ENCODE measurements around the gene CDH23.

Gene CDH23

GRCh38 chr10:71636588-71636987 lies 239.9 kb downstream of the CDH23 start:
- no peak overlapping the region for H3K27ac ChIP-seq (ENCODE audit: low read depth, low read length)
- H3K79me2 ChIP-seq (ENCODE audit: control insufficient read depth, low read length): no peaks in the 10 kb centered on the region
- no peak overlapping the region for H3K4me2 ChIP-seq (ENCODE audit: low read length)
- no peaks in the 10 kb centered on the region for H3K36me3 ChIP-seq (ENCODE audit: control insufficient read depth, low read length)
- H4K20me1 ChIP-seq (ENCODE audit: control insufficient read depth, insufficient read depth, low read depth, low read length): no peaks in the 10 kb centered on the region
- no peak overlapping the region for H3K4me3 ChIP-seq (ENCODE audit: low read length)
- no peaks in the 10 kb centered on the region for H3K9me3 ChIP-seq (ENCODE audit: control insufficient read depth, insufficient read depth, low read length)
- H3K27me3 ChIP-seq (ENCODE audit: control insufficient read depth, low read length): peaks cover 2% of the 10 kb centered on the region
- H3K4me1 ChIP-seq (ENCODE audit: control insufficient read depth, low read length): peaks cover 14% of the 10 kb centered on the region
- no peaks in the 10 kb centered on the region for H3K9me2 ChIP-seq (replicated peaks; ENCODE audit: control insufficient read depth, low read length)
- no peaks in the 10 kb centered on the region for H3F3A ChIP-seq (ENCODE audit: control insufficient read depth, insufficient read depth)
- TF ChIP-seq EZH2phosphoT487 (IDR thresholded peaks at IDR 0.05; ENCODE audit: borderline replicate concordance, low read length) (no peak), CTCF (IDR thresholded peaks at IDR 0.05; ENCODE audit: low read depth, low read length, poor library complexity, severe bottlenecking) (no peak)

- Histone ChIP-seq H3K27me3 (ENCODE audit: control insufficient read depth, low read length) (peaks cover 2% of the 10 kb centered on the region; the same call in 1 of the 2 replicates), H3K9me2 (replicated peaks; ENCODE audit: control insufficient read depth, low read length) (no peaks in the 10 kb centered on the region), H3F3A (ENCODE audit: control insufficient read depth, insufficient read depth) (no peaks in the 10 kb centered on the region), H3K4me3 (ENCODE audit: low read length) (no peak overlapping the region), H3K9me3 (ENCODE audit: control insufficient read depth, insufficient read depth, low read length) (no peaks in the 10 kb centered on the region), H3K27ac (ENCODE audit: low read depth, low read length) (no peak overlapping the region), H3K36me3 (ENCODE audit: control insufficient read depth, low read length) (no peaks in the 10 kb centered on the region), H4K20me1 (ENCODE audit: control insufficient read depth, insufficient read depth, low read depth, low read length) (no peaks in the 10 kb centered on the region), H3K4me2 (ENCODE audit: low read length) (no peak overlapping the region), H3K4me1 (ENCODE audit: control insufficient read depth, low read length) (peaks cover 14% of the 10 kb centered on the region), H3K79me2 (ENCODE audit: control insufficient read depth, low read length) (no peaks in the 10 kb centered on the region)
- TF ChIP-seq CTCF (IDR thresholded peaks at IDR 0.05; ENCODE audit: low read depth, low read length, poor library complexity, severe bottlenecking) (no peak), EZH2phosphoT487 (IDR thresholded peaks at IDR 0.05; ENCODE audit: borderline replicate concordance, low read length) (no peak)
Observed at GRCh38 chr10:71637305-71637704, 240.6 kb downstream of the CDH23 start.

DNA sequence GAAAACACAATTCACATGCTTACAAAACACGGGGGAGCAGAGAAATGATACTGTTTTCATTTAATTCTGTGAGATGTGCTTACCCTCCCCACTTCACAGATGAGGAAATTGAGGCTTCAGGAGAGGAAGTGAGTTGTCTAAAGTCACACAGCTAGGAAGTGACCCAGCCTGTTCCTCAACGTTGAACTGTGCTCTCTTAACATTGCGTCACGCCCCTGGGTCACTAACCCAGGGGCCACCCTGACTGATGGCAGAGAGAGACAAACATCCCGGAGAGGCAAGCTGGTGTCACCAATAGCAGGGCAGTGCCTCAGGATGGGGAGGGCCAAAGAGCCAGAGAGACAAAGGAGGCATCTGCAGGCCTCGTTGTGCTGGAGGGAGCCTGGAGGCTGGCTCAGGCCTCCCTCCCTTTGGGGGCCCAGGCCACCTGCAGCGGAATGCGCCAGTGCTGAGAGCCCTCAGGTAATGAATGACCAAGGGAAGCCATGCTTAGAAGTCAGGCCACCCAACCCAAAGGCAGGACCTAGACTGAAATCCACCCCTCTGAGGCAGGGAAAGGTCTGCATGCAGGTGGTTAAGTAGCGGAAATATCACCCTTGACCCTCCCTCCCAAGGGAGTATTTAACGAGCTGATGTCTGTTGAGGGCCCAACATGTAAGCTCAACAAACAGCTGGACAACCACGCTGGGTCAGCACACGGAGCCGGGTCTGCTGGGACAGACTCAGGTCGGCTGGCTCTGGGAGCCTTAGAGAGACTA lies 241.5 kb downstream of the CDH23 start:
- no peaks in the 10 kb centered on the region for H3K36me3 ChIP-seq (ENCODE audit: control insufficient read depth, low read length)
- no peak overlapping the region for H3K27ac ChIP-seq (ENCODE audit: low read depth, low read length)
- no peaks in the 10 kb centered on the region for H3F3A ChIP-seq (ENCODE audit: control insufficient read depth, insufficient read depth)
- peaks cover 14% of the 10 kb centered on the region for H3K4me1 ChIP-seq (ENCODE audit: control insufficient read depth, low read length)
- no peaks in the 10 kb centered on the region for H3K9me2 ChIP-seq (replicated peaks; ENCODE audit: control insufficient read depth, low read length)
- no peaks in the 10 kb centered on the region for H4K20me1 ChIP-seq (ENCODE audit: control insufficient read depth, insufficient read depth, low read depth, low read length)
- H3K4me2 ChIP-seq (ENCODE audit: low read length): peak overlapping the region; percentile 34
- H3K79me2 ChIP-seq (ENCODE audit: control insufficient read depth, low read length): no peaks in the 10 kb centered on the region
- peaks cover 2% of the 10 kb centered on the region; the same call in 1 of the 2 replicates for H3K27me3 ChIP-seq (ENCODE audit: control insufficient read depth, low read length)
- H3K4me3 ChIP-seq (ENCODE audit: low read length): no peak overlapping the region
- TF ChIP-seq CTCF (IDR thresholded peaks at IDR 0.05; ENCODE audit: low read depth, low read length, poor library complexity, severe bottlenecking) (no peak), EZH2phosphoT487 (IDR thresholded peaks at IDR 0.05; ENCODE audit: borderline replicate concordance, low read length) (no peak)
- no peaks in the 10 kb centered on the region for H3K9me3 ChIP-seq (ENCODE audit: control insufficient read depth, insufficient read depth, low read length)
